SIG-M5 treated with dmso at 0.1 percent for 504 hours (cell line): ENCODE measurements around the gene ZNF160.
"Not testable (repeated sequence)": the region's sequence is repeated elsewhere in the genome, so short reads cannot be mapped to it uniquely, and the experiment has no call there.

ENCODE experiments used
- DNase-seq: peaks from one replicate; lab custom pipeline; 2025; ENCODE audit not compliant: unreplicated experiment; lab: John Stamatoyannopoulos, UW

ZNF160 gene

GRCh38 chr19:53103234-53104203 is at the start of gene ZNF160:
TSS of gene ZNF160 (minus strand) at chr19:53103422. CDS start at chr19:53086276, 17,146 bp downstream.
- DNase-seq, result peak; percentile 71

GRCh38 chr19:53147645-53148044 is 44.4 kb upstream of the ZNF160 start:
- DNase-seq, result no peak

- DNase-seq, result no peak
These were observed 37.1 kb upstream of the ZNF160 start for GRCh38 chr19:53140351-53140750.

- no peak for DNase-seq
These were observed 33.2 kb upstream of the ZNF160 start for GRCh38 chr19:53136432-53136831.

- no peak for DNase-seq
These were observed 29.1 kb upstream of the ZNF160 start, which contains the start of gene ZNF415 for GRCh38 chr19:53132141-53132991. TSS of gene ZNF415 (minus strand) at chr19:53132910. CDS start at chr19:53122676, 10,234 bp downstream.

GRCh38 chr19:53131727-53132126 is 28.5 kb upstream of the ZNF160 start:
- no peak for DNase-seq

GRCh38 chr19:53131085-53131590 is 27.9 kb upstream of the ZNF160 start:
- no peak for DNase-seq

- no peak for DNase-seq
These were observed 27.3 kb upstream of the ZNF160 start for GRCh38 chr19:53130506-53130905.

GRCh38 chr19:53126733-53127526 is 23.7 kb upstream of the ZNF160 start:
- DNase-seq, result not testable (repeated sequence)

- no peak for DNase-seq
These were observed 20.2 kb upstream of the ZNF160 start for GRCh38 chr19:53123400-53123799.

- DNase-seq, result no peak
These were observed 9.1 kb upstream of the ZNF160 start for GRCh38 chr19:53112286-53112685.

GRCh38 chr19:53109527-53109926 is 6.3 kb upstream of the ZNF160 start:
- no peak for DNase-seq

GRCh38 chr19:53102756-53103233 is 427 bp downstream of the ZNF160 start:
- DNase-seq, result no peak

- no peak for DNase-seq
These were observed 941 bp downstream of the ZNF160 start for GRCh38 chr19:53102206-53102755.

GRCh38 chr19:53101518-53101917 is 1.7 kb downstream of the ZNF160 start:
- no peak for DNase-seq

GRCh38 chr19:53098570-53098969 is 4.7 kb downstream of the ZNF160 start:
- not testable (repeated sequence) for DNase-seq

- DNase-seq, result not testable (repeated sequence)
These were observed 6.1 kb downstream of the ZNF160 start for GRCh38 chr19:53096982-53097690.

GRCh38 chr19:53096579-53096978 is 6.6 kb downstream of the ZNF160 start:
- not testable (repeated sequence) for DNase-seq
